Measurements from ENCODE around the gene ATP2B1.

The ATP2B1 gene

GRCh38 chr12:89662623-89663022 lies 46.0 kb downstream of the ATP2B1 start:
- no peak for TF ChIP-seq CTCF (conservative IDR thresholded peaks at IDR 0.05; ENCODE audit: low read depth, low read length)
- H3K4me3 ChIP-seq (ENCODE audit: low read length) = no peak overlapping the region
- no peak for DNase-seq (ENCODE audit: low read depth)

DNA sequence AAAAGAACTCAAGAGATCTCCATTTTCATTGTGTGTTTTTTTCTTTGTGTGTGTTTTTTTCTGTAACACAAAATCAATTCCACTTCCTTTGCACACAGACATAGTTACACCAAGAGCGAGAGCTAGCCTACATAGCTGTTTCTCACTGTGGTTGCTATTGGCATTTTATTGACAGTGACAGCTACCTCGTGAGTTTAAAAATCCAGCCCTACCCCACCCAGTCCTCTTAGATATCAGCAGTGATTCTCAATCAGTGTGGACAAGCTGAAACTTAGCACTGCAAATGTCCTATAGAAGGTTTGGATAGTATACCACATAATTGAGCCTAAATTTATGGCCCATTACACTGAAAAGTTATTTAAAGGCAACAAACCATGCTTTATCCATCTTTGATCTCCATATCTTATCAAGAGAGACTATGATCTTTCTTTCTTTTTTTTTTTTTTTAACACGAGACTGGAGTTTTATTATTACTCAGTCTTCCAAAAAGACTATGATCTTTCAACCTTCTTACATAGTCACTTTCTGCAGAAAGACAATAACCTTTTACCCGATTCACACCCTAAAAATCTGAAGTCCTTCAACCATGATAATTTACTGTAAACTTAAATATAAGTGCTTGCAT lies 46.8 kb downstream of the ATP2B1 start:
- DNase-seq (ENCODE audit: low read depth) = no peak

GRCh38 chr12:89657739-89658138 lies 50.9 kb downstream of the ATP2B1 start:
- TF ChIP-seq CTCF (conservative IDR thresholded peaks at IDR 0.05; ENCODE audit: low read depth, low read length) = no peak
- no peak for DNase-seq (ENCODE audit: low read depth)
- no peak overlapping the region for H3K4me3 ChIP-seq (ENCODE audit: low read length)

More for the DNA sequence above, 46.8 kb downstream of the ATP2B1 start:
- TF ChIP-seq CTCF (conservative IDR thresholded peaks at IDR 0.05; ENCODE audit: low read depth, low read length) = no peak
- H3K4me3 ChIP-seq (ENCODE audit: low read length) = no peak overlapping the region

- no peak for TF ChIP-seq CTCF (conservative IDR thresholded peaks at IDR 0.05; ENCODE audit: low read depth, low read length)
- no peak overlapping the region for H3K4me3 ChIP-seq (ENCODE audit: low read length)
- DNase-seq (ENCODE audit: low read depth) = no peak
Observed at GRCh38 chr12:89657066-89657465, 51.6 kb downstream of the ATP2B1 start.

GRCh38 chr12:89655841-89656240 lies 52.8 kb downstream of the ATP2B1 start:
- H3K4me3 ChIP-seq (ENCODE audit: low read length) = no peak overlapping the region
- TF ChIP-seq CTCF (conservative IDR thresholded peaks at IDR 0.05; ENCODE audit: low read depth, low read length) = no peak
- DNase-seq (ENCODE audit: low read depth) = no peak

- no peak overlapping the region for H3K4me3 ChIP-seq (ENCODE audit: low read length)
- no peak for DNase-seq (ENCODE audit: low read depth)
- TF ChIP-seq CTCF (conservative IDR thresholded peaks at IDR 0.05; ENCODE audit: low read depth, low read length) = no peak
Observed at GRCh38 chr12:89651192-89651591, 57.4 kb downstream of the ATP2B1 start.

DNA sequence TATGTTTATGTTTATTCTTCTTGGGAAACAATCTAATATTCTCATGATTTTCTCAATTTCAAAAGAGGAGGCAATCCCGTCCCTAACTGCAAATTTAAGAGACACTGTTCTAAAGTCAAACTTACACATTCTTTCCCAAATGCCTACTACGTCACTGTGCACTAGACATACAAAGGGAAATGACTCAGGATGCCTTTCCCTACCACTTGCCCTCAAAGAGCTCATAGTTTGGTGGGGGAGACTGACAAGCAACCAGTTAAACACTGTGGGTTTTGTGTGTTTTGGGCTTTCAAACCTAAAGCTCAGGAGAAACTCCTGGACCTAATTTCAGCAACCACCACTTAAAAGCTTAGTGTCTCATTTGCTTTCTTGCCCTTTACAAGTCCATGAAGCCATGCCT lies 58.4 kb downstream of the ATP2B1 start:
- H3K4me3 ChIP-seq (ENCODE audit: low read length) = no peak overlapping the region
- TF ChIP-seq CTCF (conservative IDR thresholded peaks at IDR 0.05; ENCODE audit: low read depth, low read length) = no peak
- DNase-seq (ENCODE audit: low read depth) = no peak
